ENCODE data around the gene MRPL23.

DNA sequence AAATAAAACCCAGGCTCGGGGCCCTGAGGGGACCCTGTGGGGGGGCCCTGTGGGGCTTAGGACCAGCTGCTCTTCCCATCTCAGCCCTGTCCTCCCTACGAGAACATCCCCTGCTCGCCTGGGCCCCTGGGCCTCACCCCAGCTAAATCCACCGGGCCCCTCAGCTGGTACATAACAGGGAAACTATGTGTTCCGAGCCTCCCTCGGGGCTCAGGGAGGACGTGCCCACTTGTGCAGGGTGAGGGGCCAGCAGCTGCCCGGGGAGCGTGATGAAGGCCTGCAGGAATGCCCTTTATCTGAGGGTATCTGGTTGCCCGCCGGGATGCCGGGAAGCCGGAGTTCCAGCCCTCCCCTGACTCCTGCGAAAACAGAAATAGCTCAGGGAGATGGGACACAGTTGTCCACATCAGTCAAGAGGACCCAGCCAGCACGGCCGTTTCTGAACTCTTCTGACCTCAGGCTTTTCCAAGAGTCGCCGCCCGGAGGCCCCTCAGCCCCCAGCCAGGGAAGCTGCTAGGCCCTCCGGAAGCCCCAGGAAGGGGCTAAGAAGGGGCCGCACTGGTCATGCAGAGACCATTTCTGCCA is 20.6 kb downstream of the MRPL23 start:
- TF ChIP-seq, protein P1, sequence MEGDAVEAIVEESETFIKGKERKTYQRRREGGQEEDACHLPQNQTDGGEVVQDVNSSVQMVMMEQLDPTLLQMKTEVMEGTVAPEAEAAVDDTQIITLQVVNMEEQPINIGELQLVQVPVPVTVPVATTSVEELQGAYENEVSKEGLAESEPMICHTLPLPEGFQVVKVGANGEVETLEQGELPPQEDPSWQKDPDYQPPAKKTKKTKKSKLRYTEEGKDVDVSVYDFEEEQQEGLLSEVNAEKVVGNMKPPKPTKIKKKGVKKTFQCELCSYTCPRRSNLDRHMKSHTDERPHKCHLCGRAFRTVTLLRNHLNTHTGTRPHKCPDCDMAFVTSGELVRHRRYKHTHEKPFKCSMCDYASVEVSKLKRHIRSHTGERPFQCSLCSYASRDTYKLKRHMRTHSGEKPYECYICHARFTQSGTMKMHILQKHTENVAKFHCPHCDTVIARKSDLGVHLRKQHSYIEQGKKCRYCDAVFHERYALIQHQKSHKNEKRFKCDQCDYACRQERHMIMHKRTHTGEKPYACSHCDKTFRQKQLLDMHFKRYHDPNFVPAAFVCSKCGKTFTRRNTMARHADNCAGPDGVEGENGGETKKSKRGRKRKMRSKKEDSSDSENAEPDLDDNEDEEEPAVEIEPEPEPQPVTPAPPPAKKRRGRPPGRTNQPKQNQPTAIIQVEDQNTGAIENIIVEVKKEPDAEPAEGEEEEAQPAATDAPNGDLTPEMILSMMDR (IDR thresholded peaks at IDR 0.05): no peak
- TF ChIP-seq POLR2A (IDR thresholded peaks at IDR 0.05): no peak

Measured in testis (tissue), 2 donors.